Kidney epithelial cell (primary cell): ENCODE results near the gene MRPS2. TPM values are rescaled to one million over a fixed set of nuclear protein-coding genes. Genes with fewer than 3 reads are reported as not detected.

Experiments
- DNase-seq: peaks from one replicate; pipeline ENCODE4 v3.0.0-alpha.2; 2010; ENCODE audit warnings: low read depth
- H3K27me3 ChIP-seq: 2 replicates; pipeline ENCODE4 v1.6.0; 2011; ENCODE audit warnings: low read length; ENCODE audit not compliant: control insufficient read depth, insufficient read depth
- H3K36me3 ChIP-seq: 2 replicates; pipeline ENCODE4 v1.5.1; 2011; ENCODE audit warnings: low read length; ENCODE audit not compliant: control insufficient read depth, insufficient read depth
- H3K4me3 ChIP-seq: 2 replicates; pipeline ENCODE4 v1.5.1; 2011; ENCODE audit warnings: low read depth, mild to moderate bottlenecking, control low read depth, low read length
- total RNA-seq: library from RNA; depleted of rRNA; stranded (reverse); fragments of >200 nt; gene quantifications from 2 replicates; pipeline ENCODE4 v1.2.3, GENCODE V29; 2015
- TF ChIP-seq, protein P1 (sequence below): IDR thresholded peaks from 2 replicates; pipeline ENCODE4 v1.5.1; 2011; ENCODE audit warnings: mild to moderate bottlenecking, moderate library complexity, low read length, control low read depth, inconsistent platforms; ENCODE audit not compliant: insufficient read depth, poor library complexity, severe bottlenecking

MRPS2 gene
- total RNA-seq, 1 donor from 2014 or later: 72.4 TPM

DNA sequence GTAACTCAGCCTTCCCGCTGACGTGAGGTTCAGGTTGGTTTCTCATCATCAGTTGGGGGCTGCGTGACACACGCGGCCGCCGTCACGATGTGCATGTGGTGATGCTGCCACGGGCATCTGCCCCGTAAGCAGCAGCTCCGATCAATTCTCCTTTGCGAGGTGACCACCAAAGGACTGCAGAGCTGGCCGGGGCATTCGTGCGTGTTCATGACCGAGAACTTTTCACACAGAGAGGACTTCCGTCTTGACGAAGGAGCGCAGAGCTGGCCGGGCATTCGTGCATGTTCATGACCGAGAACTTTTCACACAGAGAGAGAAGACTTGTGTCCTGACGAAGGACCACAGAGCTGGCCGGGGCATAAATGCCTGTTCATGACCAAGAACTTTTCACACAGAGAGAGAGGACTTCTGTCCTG, 16.9 kb downstream of the MRPS2 start:
- no peaks in the 10 kb centered on the region for H3K36me3 ChIP-seq
- no peak overlapping the region for H3K4me3 ChIP-seq
- DNase-seq: no peak
- H3K27me3 ChIP-seq: peaks cover 2% of the 10 kb centered on the region
- TF ChIP-seq, protein P1, sequence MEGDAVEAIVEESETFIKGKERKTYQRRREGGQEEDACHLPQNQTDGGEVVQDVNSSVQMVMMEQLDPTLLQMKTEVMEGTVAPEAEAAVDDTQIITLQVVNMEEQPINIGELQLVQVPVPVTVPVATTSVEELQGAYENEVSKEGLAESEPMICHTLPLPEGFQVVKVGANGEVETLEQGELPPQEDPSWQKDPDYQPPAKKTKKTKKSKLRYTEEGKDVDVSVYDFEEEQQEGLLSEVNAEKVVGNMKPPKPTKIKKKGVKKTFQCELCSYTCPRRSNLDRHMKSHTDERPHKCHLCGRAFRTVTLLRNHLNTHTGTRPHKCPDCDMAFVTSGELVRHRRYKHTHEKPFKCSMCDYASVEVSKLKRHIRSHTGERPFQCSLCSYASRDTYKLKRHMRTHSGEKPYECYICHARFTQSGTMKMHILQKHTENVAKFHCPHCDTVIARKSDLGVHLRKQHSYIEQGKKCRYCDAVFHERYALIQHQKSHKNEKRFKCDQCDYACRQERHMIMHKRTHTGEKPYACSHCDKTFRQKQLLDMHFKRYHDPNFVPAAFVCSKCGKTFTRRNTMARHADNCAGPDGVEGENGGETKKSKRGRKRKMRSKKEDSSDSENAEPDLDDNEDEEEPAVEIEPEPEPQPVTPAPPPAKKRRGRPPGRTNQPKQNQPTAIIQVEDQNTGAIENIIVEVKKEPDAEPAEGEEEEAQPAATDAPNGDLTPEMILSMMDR: no peak

DNA sequence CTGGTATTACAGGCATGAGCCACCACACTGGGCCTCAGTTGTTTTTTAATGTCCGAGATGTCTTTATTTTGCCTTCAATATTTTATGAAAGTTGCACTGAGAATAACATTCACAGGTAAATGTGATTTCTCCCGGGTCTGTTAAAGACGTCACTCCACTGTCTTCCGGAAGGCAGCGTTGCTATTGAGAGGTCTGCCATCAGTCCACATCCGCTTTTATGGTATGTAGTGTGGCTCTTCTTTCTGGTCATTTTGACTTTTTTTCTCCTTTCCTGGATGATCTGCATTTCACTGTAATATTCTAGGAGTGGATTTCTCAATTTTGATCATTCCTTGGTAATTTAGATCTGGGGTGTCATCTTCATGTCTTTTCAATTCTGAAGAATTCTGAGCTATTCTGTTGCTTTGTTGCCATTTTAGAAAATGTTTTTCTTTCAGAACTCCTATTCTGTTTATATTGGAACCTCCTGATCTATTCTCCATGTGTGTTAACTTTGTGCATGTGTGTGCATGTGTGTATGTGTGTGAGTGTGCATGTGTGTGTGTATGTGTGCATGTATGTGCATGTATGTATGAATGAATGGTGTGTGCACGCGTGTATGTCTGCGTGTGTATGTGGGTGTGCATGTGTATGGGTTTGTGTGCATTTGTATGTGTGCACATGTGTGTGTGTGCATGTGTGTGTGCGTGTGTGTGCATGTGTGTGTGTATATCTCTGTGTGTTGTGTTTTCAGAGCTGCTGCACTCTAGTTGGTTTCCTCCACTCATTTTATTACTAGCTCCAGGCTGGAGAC, 18.9 kb downstream of the MRPS2 start:
- TF ChIP-seq, protein P1: no peak
- Histone ChIP-seq H3K4me3 (no peak overlapping the region), H3K36me3 (no peaks in the 10 kb centered on the region), H3K27me3 (peaks cover 2% of the 10 kb centered on the region)
- DNase-seq: no peak

DNA sequence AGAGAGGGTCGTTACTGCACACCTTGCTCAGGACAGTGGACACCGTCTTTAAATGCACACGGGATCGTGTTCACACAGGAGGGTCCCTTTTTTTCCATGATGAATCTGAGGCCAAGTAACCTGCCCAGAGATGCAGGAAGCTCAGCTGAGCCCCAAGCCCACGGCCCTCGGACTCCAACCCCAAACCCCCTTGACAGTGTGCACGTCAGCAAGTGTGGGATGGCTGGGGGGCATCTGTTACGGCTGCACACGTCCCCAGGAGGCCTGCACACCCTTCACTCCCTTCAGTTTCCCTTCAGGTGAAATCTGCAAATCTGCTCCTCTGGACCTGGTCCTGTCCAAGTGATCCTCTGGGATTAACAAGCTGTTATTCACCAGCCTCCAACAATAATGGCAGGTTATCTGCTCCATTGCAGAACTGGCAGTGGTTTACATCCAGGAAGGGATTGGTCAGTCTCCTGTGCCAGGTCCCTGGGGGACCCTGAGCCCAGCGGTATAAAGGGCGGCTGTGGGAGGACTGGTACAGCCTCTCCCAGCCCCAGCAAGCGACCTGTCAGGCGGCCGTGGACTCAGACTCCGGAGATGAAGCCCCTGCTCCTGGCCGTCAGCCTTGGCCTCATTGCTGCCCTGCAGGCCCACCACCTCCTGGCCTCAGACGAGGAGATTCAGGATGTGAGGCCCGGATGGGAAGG, 20.6 kb downstream of the MRPS2 start, which contains the start of gene LCN1:
TSS of gene LCN1 (plus strand) at position 525 of the 692 bp plus-strand sequence. CDS start at position 583, 58 bp downstream.
- Histone ChIP-seq H3K36me3 (no peaks in the 10 kb centered on the region), H3K27me3 (peaks cover 2% of the 10 kb centered on the region), H3K4me3 (no peak within 1 kb of the TSS)
- DNase-seq: no peak
- TF ChIP-seq, protein P1: no peak

DNA sequence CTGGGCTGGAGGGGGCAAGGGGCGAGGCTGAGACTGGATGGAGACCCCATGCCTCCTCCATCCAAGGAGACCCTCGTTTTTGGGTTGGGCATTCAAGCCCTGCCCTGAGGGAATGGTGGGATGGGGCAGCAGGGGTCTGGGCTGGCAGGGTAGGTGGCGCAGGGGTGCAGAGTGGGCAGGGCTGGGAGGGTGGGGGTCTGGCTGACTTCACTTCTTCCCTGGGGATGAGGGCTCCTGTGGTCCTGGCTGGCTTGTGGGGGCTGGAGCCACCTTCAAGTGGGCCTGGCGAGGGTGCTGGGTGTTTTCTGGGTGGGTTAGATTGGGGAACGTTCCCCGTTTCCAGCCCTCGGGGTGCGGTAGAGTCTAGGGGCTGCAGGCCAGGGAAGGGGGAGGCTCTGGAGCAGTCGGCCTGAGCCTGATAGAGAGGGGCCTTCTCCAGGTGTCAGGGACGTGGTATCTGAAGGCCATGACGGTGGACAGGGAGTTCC, 21.2 kb downstream of the MRPS2 start:
- TF ChIP-seq, protein P1: no peak
- Histone ChIP-seq H3K27me3 (peaks cover 2% of the 10 kb centered on the region), H3K4me3 (no peak overlapping the region), H3K36me3 (no peaks in the 10 kb centered on the region)
- no peak for DNase-seq

DNA sequence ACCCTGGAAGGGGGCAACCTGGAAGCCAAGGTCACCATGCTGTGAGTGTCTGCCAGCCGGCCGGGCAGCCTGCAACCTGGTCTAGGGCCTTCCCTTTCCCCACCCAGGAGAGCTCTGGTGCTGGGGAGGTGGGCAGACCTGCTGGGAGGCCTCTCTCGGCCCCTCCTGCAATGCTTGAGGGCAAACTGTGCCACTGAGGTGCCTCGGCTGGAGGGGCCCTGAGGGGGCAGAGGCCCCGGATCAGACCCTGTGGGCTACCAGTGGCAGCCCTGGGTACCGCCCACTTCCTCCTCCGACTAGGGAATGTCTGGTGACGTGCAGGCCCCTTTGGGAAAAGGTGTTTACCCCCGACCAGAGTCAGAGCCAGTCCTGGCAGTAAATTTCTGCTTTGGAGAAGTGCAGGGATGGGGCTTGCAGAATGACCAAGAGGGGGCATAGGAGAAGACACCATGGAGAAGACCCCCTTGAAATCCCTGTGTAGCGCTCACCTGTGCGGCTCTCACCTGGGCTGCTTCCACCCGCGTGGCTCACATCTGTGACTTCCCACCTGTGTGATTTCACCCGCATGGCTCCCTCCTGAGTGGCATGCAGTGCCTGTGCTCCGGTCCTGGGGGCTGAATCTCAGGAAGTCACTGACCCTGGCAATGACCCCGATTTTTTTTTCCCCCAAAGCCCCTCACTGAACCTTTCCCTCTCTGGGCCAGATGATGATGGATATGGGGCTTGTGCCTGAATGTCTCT, 21.8 kb downstream of the MRPS2 start:
- Histone ChIP-seq H3K27me3 (peaks cover 2% of the 10 kb centered on the region), H3K4me3 (no peak overlapping the region), H3K36me3 (no peaks in the 10 kb centered on the region)
- no peak for DNase-seq
- TF ChIP-seq, protein P1: no peak
